Stimulated activated naive CD8-positive, alpha-beta T cell treated with anti-CD3 and anti-CD28 coated beads, Interleukin-15, amount 100 ng/mL, for 72 hours (primary cell): ENCODE measurements around the gene TMEM92.

Experiments
- ATAC-seq: fragments of 150-1000 bp; cut with Tn5 transposase; 2 replicates; pipeline ENCODE4 v1.10.0; 2021; ENCODE audit warnings: mild to moderate bottlenecking, moderate library complexity
- DNase-seq, 2 donors: peaks; one replicate each; pipeline ENCODE4 v3.0.0; 2021 to 2022
- H3K27ac Mint-ChIP-seq, 2 donors: one replicate each; pipeline ENCODE4 v1.8.0; 2022; ENCODE audit warnings: mild to moderate bottlenecking in 2 of 2, mixed read lengths in 2 of 2, moderate library complexity in 2 of 2
- H3K27me3 Mint-ChIP-seq: one replicate; pipeline ENCODE4 v1.8.0; 2022; ENCODE audit warnings: mixed read lengths
- H3K4me1 Mint-ChIP-seq: one replicate; pipeline ENCODE4 v1.8.0; 2022; ENCODE audit warnings: mild to moderate bottlenecking, mixed read lengths
- H3K4me3 Mint-ChIP-seq, 2 donors: one replicate each; pipeline ENCODE4 v1.8.0; 2022; ENCODE audit warnings: mild to moderate bottlenecking in 2 of 2, mixed read lengths in 2 of 2, moderate library complexity in 1 of 2
- H3K9me3 Mint-ChIP-seq, 2 donors: one replicate each; pipeline ENCODE4 v1.8.0; 2022; ENCODE audit warnings: mixed read lengths in 2 of 2

Gene TMEM92

DNA sequence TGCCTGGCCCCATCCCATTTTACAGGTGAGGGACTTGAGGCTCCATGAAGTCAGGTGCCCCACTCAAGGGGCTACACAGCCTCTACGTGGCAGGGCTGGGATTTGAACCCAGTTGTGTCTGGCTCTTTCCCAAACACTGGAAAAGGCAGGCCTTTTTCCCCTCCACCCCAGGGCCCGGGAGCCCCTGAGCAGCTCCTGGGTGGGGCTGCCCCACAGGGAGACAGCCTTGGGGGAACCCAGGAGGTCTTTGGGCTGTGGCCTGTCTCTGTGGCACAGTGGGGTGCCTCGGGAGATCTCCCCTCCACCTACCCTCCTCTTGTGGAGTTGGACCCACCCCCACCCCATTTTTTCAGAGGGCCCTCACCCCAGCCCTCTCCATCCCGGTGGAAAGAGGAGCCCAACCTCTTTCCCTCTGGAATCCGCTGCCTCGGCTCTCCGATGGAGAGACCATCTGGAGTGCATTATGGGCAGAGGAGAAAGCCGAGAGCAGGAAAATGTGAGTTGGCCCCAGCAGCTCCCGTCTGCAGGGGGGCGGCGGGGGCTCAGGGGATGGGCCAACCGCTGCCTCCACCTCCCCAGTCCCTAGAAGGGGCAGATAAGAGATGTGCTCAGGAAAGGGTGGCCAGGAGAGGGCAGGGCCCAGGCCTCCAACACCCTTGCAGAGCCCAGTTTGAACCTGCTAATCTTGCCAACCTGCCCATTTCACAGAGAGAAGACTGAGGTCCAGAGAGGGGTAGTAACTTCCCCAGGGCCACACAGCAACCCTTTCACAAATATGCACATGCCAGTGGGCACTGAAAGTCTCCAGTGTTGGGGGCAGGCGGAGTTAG, 15.4 kb upstream of the TMEM92 start:
- H3K9me3 Mint-ChIP-seq: no peaks in the 10 kb centered on the region
- H3K27me3 Mint-ChIP-seq: peaks cover 51% of the 10 kb centered on the region
- H3K27ac Mint-ChIP-seq: no peak overlapping the region
- no peaks in the 10 kb centered on the region for H3K4me1 Mint-ChIP-seq
- no peak for ATAC-seq
- no peak overlapping the region for H3K4me3 Mint-ChIP-seq
- DNase-seq: no peak

DNA sequence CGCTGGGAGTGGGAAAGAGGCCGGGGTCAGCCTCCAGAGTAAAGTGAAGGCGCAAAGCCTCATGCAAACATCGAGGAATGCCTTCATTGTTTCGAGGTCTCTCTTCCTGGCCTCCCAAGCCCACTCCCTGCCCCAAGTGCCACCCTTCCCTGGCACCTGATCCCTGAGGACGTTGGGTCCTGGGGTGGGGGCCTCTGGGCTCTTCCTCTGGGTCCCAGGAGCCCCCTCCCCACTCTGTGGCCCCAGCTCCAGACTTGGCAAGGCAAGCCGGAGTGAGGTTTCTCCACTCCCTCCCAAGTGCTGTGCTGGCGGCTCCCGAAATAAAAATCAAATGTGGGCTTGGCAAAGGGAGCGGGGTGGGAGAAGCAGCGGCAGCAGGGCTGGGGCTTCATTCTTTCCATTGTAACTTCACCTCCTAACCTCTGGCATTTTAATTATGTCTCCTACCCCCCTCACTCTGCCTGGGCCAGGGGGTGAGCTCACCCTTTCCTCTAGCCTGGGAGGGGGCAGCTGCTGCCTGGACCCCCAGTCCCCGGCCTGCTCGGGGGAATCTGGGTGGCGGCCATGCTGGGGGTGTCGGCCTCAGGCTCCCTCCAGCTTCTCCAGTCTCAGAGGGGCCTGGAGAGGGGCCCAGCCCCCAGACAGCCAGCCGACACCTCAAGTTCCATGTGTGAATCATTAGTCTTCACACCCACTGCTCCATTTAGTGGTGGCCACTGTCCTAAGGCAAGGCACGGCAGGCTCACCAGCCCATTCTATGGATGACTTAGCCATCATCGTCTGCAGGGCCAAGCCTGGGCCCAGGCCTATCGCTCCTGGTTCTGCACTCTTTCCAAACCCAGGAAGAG, 14.6 kb upstream of the TMEM92 start:
- H3K9me3 Mint-ChIP-seq: no peaks in the 10 kb centered on the region
- no peak overlapping the region for H3K4me3 Mint-ChIP-seq
- no peak overlapping the region for H3K27ac Mint-ChIP-seq
- no peak for DNase-seq
- ATAC-seq: no peak
- H3K4me1 Mint-ChIP-seq: no peaks in the 10 kb centered on the region
- H3K27me3 Mint-ChIP-seq: peaks cover 56% of the 10 kb centered on the region

DNA sequence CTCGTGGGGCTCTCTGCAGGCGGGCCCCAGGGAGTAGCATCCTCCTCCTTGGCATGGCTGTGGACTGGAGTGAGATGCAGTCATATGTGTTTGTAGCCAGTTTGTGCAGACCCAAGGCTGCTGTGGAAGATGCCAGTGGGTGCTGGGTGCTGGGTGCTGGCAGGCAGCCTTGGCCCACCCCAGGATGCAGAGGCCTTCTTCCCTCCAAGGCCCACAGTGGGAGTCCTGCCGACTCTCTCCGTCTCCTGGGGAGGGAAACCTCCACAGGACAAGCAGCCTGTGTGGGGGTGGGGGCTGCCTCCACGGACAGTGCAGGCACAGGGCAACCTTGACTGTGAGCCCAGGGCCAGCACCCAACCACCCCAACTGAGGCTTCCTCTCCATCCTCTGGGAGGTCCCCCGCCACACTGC, 13.8 kb upstream of the TMEM92 start:
- Mint-ChIP-seq H3K4me3 (no peak overlapping the region), H3K27me3 (peaks cover 51% of the 10 kb centered on the region), H3K9me3 (no peaks in the 10 kb centered on the region), H3K27ac (no peak overlapping the region), H3K4me1 (no peaks in the 10 kb centered on the region)
- no peak for DNase-seq
- no peak for ATAC-seq

DNA sequence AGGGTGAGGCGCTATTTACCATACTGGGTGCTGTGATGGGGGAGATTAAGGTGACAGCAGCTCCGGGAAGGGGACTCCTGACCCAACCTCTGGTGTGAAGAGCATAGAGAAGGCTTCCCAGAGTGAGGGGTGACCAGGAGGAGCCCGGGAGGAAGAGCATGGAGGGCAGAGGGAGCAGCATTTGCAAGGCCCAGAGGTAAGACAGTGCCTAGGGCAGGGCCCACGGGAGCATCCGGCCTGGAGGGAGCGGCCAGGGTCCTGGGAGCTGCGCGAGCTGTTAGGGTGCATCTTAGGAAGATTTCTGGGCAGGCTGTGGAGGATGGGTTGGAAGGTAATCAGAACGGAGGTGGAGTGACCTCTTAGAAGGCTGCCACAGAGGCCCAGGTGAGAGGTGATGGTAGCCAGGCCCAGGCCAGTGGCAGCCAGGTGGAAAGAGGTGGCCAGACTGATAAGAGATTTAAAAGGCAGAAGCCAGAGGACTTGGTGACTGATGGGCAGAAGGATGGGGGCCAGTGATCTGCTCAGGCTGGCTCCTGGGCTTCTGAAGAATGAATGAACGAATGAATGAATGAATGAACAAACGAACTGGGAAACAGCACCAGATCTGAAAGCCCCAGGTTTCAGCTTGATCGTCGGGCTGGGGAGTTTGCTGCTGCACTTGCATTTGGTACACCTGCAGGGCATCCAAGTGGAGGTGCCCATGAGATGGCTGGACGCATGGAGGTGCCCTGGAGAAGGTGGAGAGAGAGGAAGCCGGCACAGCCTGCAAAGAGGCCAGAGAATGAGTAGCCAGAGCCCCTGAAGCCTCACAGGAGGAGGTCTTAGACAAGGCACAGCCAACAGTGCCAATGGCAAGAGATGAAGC, 13.0 kb upstream of the TMEM92 start:
- H3K4me1 Mint-ChIP-seq: no peaks in the 10 kb centered on the region
- no peak for DNase-seq
- no peak for ATAC-seq
- H3K9me3 Mint-ChIP-seq: no peaks in the 10 kb centered on the region
- H3K27ac Mint-ChIP-seq: no peak overlapping the region
- peaks cover 46% of the 10 kb centered on the region for H3K27me3 Mint-ChIP-seq
- no peak overlapping the region for H3K4me3 Mint-ChIP-seq

DNA sequence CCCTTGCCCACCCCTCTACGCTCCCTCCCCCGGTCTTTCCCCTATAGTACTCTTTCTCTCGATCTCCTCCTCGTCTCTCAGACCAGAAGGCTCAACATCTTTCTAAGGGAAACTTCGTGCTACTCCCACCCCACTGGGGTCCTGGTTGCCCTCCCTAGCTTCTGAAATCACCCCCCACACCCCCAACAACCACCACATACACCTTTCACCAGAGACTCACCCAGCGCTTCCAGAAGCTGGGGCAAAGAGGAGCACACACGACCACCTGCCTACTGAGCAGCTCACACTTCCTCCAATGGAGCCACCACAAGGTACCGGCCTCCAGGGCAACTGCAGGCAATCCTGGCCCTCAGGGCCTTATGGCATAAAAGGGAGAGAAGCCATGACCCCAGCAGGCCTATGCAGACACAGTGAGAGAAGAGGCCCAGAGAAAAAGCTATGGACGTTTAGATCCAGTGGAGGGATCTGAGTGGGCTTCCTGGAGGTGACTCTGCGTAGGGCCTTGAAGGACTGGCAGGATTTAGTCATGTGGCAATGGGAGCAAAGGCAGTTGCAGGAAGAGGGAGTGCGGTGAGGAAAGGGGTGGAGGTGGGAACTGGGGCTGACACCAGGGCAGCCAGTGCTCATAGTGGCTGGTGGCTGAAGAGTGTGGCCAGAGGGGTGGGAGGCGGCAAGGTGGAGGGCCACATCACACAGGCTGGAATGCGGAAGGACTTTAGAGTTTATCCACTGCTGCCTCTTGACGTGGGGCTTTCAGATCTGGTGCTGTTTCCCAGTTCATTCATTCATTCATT, 12.1 kb upstream of the TMEM92 start:
- DNase-seq (no peak), ATAC-seq (no peak)
- Mint-ChIP-seq H3K4me3 (no peak overlapping the region), H3K4me1 (no peaks in the 10 kb centered on the region), H3K27me3 (peaks cover 36% of the 10 kb centered on the region), H3K9me3 (no peaks in the 10 kb centered on the region), H3K27ac (peak overlapping the region in 1 of 2 donors; percentile 56)

DNA sequence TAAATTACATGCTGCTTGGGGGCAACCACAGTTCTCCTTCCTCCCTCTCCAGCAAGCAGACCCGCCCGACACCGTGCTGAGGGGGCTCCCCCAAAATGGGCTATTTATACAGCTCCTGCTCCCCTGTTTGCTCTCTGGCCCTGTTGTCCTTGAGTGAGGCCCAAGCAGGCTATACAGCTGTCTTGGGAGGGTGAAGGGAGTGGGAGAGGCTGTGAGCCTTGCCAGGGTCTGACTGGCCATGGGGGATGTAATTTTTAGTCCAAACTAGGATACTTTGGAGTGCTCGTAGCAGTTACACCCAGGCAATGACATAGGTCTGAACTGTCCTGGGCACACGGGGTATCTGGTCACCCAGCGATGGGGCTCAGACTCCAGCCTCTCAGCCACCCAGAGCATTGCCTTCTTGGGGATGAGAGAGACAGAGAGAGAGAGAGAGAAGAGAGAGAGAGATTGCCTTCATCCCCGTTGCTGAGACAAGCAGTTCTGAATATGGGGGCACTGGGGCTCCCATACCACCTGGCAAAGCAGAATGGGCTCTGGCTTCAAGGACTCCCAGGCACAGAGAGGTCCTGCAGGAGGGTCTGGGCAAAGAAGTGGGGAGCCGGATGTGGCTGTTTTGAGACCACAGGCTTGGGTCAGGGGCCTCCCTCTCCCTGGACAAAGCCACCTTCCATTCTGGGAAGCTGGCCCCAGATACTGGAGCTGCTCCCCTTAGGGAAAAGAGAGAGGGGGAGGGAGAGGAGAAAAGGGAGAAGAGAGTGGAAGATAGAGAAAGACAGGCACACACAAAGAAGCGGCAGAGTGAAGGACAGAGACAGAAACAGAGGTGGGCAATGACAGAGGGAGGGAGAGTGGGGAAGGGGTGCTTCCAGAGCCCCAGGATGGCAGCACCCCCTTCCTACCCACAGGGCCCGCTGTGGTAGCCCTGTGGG, 10.7 kb upstream of the TMEM92 start:
- Mint-ChIP-seq H3K27ac (peak overlapping the region in 1 of 2 donors; percentile 51), H3K9me3 (no peaks in the 10 kb centered on the region), H3K4me3 (no peak overlapping the region), H3K4me1 (no peaks in the 10 kb centered on the region), H3K27me3 (peaks cover 34% of the 10 kb centered on the region)
- ATAC-seq (no peak), DNase-seq (no peak)

DNA sequence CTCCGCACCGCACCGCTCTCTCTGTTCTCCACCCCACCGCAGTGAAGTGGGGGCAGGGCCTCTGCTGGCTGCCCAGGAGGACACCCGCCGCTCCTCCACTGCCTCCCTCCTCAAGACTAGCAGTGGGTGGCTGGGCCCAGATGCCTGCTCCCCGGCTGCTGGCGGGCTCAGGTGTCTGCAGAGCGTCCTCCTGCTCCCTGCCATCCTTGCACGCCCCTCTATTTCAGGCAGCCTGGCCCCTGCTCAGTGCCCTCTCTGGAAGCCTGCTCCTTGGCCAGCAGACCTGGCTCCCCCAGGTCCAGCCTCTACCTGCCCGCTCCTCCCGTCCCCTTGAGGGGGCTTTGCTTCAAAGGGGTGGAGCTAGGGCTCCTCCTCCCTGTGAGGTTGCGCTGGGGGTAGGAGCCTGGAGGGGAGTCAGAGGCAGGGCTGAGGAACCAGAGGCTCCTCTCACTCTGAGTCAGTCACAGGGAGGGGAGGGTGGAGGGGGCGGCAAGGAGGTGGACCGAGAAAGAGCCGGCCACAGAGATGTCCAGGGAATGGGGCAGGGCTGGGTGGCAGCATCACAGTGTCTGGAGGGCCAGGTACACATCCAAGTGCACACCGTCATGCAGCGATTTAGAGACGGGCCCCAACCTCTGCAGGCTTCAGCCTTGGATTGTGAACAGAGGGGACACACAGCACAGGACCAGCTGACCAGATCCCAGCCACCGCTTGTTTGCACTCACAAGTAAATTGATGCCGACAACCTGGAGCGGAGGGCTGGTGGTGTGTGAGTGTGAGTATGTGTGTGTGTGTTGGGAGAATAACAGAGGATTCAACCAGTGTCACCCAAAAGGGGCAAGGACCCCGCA, 9.8 kb upstream of the TMEM92 start:
- Mint-ChIP-seq H3K27ac (no peak overlapping the region), H3K9me3 (no peaks in the 10 kb centered on the region), H3K27me3 (peaks cover 34% of the 10 kb centered on the region), H3K4me3 (no peak overlapping the region), H3K4me1 (no peaks in the 10 kb centered on the region)
- ATAC-seq (peak; percentile 19), DNase-seq (no peak)

DNA sequence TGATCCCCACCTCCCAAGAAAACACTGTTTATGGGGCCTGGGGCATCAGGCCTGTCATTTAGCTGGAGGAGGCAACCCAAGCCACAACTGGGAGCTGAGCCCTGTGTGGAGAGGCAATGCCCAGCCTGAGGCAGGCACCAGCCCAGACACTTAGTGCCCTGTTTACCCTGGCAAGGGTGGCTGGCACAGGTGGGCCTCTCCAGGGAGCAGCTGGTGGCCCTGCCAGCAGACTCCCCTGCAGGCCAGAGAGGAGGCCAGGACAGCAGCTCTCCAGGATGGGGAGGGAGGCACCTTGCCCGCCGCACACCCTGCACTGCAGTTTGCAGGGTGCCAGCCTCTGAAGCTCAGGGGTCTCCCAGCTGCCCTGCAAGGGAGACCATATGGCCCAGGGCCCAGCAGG, 9.1 kb upstream of the TMEM92 start:
- no peaks in the 10 kb centered on the region for H3K9me3 Mint-ChIP-seq
- no peak for DNase-seq
- peaks cover 34% of the 10 kb centered on the region for H3K27me3 Mint-ChIP-seq
- H3K4me3 Mint-ChIP-seq: no peak overlapping the region
- H3K4me1 Mint-ChIP-seq: no peaks in the 10 kb centered on the region
- ATAC-seq: no peak
- no peak overlapping the region for H3K27ac Mint-ChIP-seq

DNA sequence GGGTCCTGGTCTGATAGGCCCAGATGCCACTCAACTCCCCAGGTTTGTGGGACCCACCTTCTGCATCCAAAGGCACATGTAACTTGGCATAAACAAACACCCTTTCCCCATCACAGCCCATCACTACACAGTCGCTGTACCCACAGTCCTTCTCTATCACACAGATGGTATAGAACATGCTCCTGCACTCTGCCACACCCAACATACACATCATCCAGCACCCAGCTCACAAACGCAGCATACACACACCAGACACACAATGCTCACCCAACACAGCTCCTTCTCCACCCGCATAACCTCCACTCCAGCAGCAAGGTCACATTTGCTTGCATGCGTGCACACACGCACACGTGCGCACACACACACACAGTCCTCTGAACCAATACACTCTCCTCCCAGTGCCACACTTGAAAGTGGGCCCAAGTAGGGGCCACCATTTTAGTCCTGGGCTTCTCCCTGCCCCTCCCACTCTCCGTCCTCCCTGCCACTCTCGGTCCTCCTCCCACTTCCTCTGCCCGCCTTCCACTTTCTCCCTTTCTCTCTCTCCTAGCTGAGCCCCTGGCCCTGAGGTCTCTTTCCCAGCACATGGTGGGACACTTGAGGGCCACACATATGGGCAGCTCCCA, 8.5 kb upstream of the TMEM92 start:
- H3K9me3 Mint-ChIP-seq: no peaks in the 10 kb centered on the region
- H3K4me3 Mint-ChIP-seq: no peak overlapping the region
- DNase-seq: no peak
- no peak for ATAC-seq
- no peaks in the 10 kb centered on the region for H3K4me1 Mint-ChIP-seq
- peaks cover 34% of the 10 kb centered on the region for H3K27me3 Mint-ChIP-seq
- H3K27ac Mint-ChIP-seq: no peak overlapping the region

DNA sequence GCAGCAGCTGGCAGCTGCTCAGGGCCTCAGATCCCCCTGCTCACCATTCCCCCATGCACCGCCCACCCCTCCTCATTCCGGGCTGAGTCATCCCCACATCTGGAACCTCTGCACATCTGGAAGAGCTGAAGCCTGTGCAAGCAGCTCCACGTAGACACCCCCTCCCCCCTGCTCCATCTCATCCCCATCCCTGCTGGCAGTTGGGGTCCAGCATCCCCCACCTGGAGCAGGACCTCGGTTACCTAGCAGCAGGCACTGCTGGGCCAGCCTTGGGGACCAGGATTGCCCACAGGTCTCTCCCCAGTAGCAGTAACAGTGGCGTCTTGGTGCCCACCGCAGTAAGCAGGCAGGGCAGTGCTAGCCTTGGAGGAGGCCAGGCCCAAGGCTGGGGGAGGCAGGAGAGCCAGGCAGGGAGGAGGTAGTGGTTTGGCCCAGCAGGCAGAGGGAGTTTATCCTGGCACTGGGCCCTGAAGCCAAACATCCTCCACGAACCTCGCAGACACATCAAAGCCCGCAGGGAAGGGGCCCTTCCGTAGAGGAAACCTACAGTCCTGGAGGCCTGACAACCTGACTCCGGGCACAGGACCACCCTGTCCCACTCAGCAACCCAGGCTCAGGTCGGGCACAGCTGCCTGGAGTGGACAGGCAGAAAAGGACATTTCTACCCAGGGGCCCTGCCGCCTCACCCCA, 7.7 kb upstream of the TMEM92 start:
- DNase-seq (no peak), ATAC-seq (no peak)
- Mint-ChIP-seq H3K4me3 (no peak overlapping the region), H3K4me1 (no peaks in the 10 kb centered on the region), H3K9me3 (no peaks in the 10 kb centered on the region), H3K27me3 (peaks cover 27% of the 10 kb centered on the region), H3K27ac (no peak overlapping the region)

DNA sequence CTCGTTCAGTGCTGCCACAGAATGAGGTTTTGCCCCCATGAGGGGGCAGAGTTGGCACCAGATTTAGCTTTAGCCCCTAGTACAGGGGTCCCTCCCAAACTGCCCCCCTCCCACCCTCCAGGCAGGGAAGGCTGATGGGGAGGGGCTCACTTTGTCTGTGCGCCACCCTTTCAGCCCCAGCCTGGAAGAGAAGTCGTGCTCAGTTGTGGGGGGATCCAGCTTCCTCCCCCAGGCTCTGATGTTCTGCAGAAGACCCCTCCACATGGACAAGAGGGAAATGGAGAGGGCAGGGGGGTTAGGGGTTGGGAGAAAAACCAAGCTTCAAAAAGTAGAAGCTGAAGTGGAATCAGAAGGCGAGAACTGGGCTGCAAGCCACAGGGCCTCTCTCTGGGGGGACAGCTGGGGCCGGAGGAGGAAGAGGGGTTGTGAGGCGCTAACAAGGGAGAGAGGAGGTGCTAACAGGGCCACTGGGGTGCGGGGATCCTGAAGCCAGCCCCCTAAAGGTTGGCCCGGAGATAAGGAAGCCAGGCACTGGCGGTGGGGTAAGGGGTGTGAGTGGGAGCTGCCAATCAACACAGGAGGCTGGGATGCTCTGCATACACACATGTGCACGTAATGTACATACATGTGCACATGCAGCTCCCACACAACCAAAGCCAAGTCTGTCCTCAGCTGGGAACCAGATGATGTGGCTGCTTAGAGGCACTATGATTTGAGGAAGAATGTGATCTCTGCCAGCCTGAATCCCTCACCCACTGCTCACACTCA, 7.0 kb upstream of the TMEM92 start:
- Mint-ChIP-seq H3K27ac (no peak overlapping the region), H3K27me3 (peaks cover 24% of the 10 kb centered on the region), H3K9me3 (no peaks in the 10 kb centered on the region), H3K4me3 (no peak overlapping the region), H3K4me1 (peaks cover 2% of the 10 kb centered on the region)
- ATAC-seq: no peak
- DNase-seq: no peak

DNA sequence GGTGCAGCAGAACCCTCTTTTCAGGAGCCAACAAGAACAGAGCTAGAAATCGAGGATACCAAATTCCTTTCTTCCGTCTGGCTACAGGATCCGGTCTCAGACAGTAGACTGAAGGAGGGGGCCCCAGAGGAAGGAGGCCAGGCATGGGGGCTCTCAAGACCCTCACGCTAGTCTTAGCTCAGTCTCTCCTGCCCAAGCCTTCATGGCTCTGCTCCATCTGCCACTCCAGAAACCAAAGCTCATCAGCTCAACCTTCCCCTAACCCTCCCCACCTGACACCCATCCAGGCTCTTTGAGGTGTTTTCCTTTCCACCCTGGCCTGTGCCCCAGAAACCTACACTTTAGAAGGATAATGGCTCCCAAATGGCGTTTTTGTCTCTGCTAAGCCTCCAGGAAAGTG, 6.2 kb upstream of the TMEM92 start:
- Mint-ChIP-seq H3K4me3 (no peak overlapping the region), H3K27me3 (peaks cover 25% of the 10 kb centered on the region), H3K4me1 (peaks cover 10% of the 10 kb centered on the region), H3K27ac (no peak overlapping the region), H3K9me3 (no peaks in the 10 kb centered on the region)
- no peak for ATAC-seq
- no peak for DNase-seq
